SK-N-SH (cell line): ENCODE measurements around the gene ENTPD2. TPM values are rescaled to one million over a fixed set of nuclear protein-coding genes. Genes with fewer than 3 reads are reported as not detected.

Experiments used
- CTCF ChIA-PET: fragments of 300-600, 350-600 bp; formaldehyde crosslinking; extraction: SDS; loops from one replicate; lab custom pipeline; 2021; lab: Yijun Ruan, JAX
- POLR2A ChIA-PET: fragments of 350-600 bp; sonication (Branson Sonifier 250); formaldehyde crosslinking; extraction: SDS; loops from one replicate; lab custom pipeline; 2020; ENCODE audit warnings: antibody characterized with exemption, inconsistent platforms; lab: Yijun Ruan, JAX
- DNase-seq: peaks from one replicate; pipeline ENCODE4 v3.0.0; 2012
- H2AFZ ChIP-seq: fragments of 200-600 bp; sonication (generic); 2 replicates; pipeline ENCODE4 v1.8.1; 2016; ENCODE audit warnings: antibody characterized with exemption, mild to moderate bottlenecking, low read depth
- H3F3A ChIP-seq: fragments of 200-600 bp; sonication (generic); replicated peaks from 2 replicates; pipeline ENCODE3; 2016; ENCODE audit warnings: antibody characterized with exemption, mild to moderate bottlenecking; ENCODE audit not compliant: insufficient read depth
- H3K27ac ChIP-seq, 2 experiments: fragments of 200-500 bp in 1 of 2; fragments of 200-600 bp in 1 of 2; sonication (Bioruptor generic) in 1 of 2; sonication (generic), shearing (Covaris generic) in 1 of 2; 2 replicates each; pipeline versions ENCODE4 v1.5.1 to v1.6.1; 2014 to 2016; ENCODE audit warnings: low read depth in 2 of 2, inconsistent platforms in 1 of 2, low read length in 1 of 2, mild to moderate bottlenecking in 1 of 2, mixed read lengths in 1 of 2
- H3K27me3 ChIP-seq: fragments of 200-600 bp; sonication (generic), shearing (Covaris generic); 2 replicates; pipeline ENCODE4 v1.6.1; 2016; ENCODE audit warnings: mixed run types; ENCODE audit not compliant: insufficient read depth
- H3K36me3 ChIP-seq, 2 experiments: fragments of 200-500 bp in 1 of 2; fragments of 200-600 bp in 1 of 2; sonication (Bioruptor generic) in 1 of 2; sonication (generic) in 1 of 2; replicated peaks in 1 of 2; 2 replicates each; pipeline versions ENCODE3 to v1.5.1; 2014 to 2016; ENCODE audit warnings: low read length in 1 of 2, mild to moderate bottlenecking in 1 of 2; ENCODE audit not compliant: insufficient read depth in 2 of 2, control insufficient read depth in 1 of 2
- H3K4me1 ChIP-seq, 2 experiments: fragments of 200-500 bp in 1 of 2; fragments of 200-600 bp in 1 of 2; sonication (Bioruptor generic) in 1 of 2; sonication (generic), shearing (Covaris generic) in 1 of 2; 2 replicates each; pipeline versions ENCODE4 v1.5.1 to v1.6.1; 2014 to 2016; ENCODE audit warnings: low read depth in 1 of 2, low read length in 1 of 2, mixed run types in 1 of 2; ENCODE audit not compliant: insufficient read depth in 2 of 2, control insufficient read depth in 1 of 2
- H3K4me2 ChIP-seq: fragments of 200-600 bp; sonication (generic), shearing (Covaris generic); 2 replicates; pipeline ENCODE4 v1.6.1; 2017; ENCODE audit warnings: mixed run types
- H3K4me3 ChIP-seq, 2 experiments: fragments of 200-500 bp in 1 of 2; fragments of 200-600 bp in 1 of 2; sonication (Bioruptor generic) in 1 of 2; sonication (generic), shearing (Covaris generic) in 1 of 2; 2 replicates each; pipeline versions ENCODE4 v1.5.1 to v1.8.1; 2014 to 2016; ENCODE audit warnings: low read depth in 2 of 2, inconsistent platforms in 1 of 2, low read length in 1 of 2, mild to moderate bottlenecking in 1 of 2, mixed read lengths in 1 of 2, moderate library complexity in 1 of 2
- H3K79me2 ChIP-seq: fragments of 200-600 bp; sonication (generic); 2 replicates; pipeline ENCODE4 v1.8.1; 2017; ENCODE audit warnings: mild to moderate bottlenecking; ENCODE audit not compliant: insufficient read depth
- H3K9ac ChIP-seq: fragments of 200-600 bp; sonication (generic); 2 replicates; pipeline ENCODE4 v1.6.1; 2017; ENCODE audit warnings: mixed run types
- H3K9me2 ChIP-seq: fragments of 200-600 bp; sonication (generic); 2 replicates; pipeline ENCODE4 v1.6.1; 2017; ENCODE audit warnings: mixed run types
- H3K9me3 ChIP-seq: fragments of 200-600 bp; sonication (generic); 2 replicates; pipeline ENCODE4 v1.6.1; 2017; ENCODE audit warnings: mixed run types, mild to moderate bottlenecking, moderate library complexity
- H4K20me1 ChIP-seq: fragments of 200-600 bp; sonication (generic); 2 replicates; pipeline ENCODE4 v1.6.1; 2017; ENCODE audit warnings: mild to moderate bottlenecking, mixed run types; ENCODE audit not compliant: insufficient read depth
- CHD2 ChIP-seq: fragments of 150-350 bp; IDR thresholded peaks from 2 replicates; pipeline ENCODE4 v1.6.1; 2018; ENCODE audit warnings: low read length; ENCODE audit not compliant: partially characterized antibody
- CTCF ChIP-seq: fragments of 200-600 bp; sonication (generic); IDR thresholded peaks from 2 replicates; pipeline ENCODE4 v1.6.1; 2017; ENCODE audit warnings: antibody characterized with exemption, mild to moderate bottlenecking, moderate library complexity
- EP300 ChIP-seq, 2 experiments: IDR thresholded peaks; 2 replicates each; pipeline versions ENCODE4 v1.4.0 to v1.6.1; 2012; ENCODE audit warnings: borderline replicate concordance in 1 of 2, low read depth in 1 of 2, low read length in 1 of 2
- EZH2phosphoT487 ChIP-seq: fragments of 200-600 bp; sonication (generic); IDR thresholded peaks from 2 replicates; pipeline ENCODE4 v1.6.1; 2017; ENCODE audit warnings: low read depth, mixed run types, mild to moderate bottlenecking, antibody characterized with exemption, moderate library complexity, borderline replicate concordance
- FOXJ3 ChIP-seq: sonication (generic); formaldehyde crosslinking; IDR thresholded peaks from 2 replicates; pipeline ENCODE4 v1.5.1; 2020; ENCODE audit warnings: mild to moderate bottlenecking, missing genetic modification reagents
- FOXM1 ChIP-seq: IDR thresholded peaks from 2 replicates; pipeline ENCODE4 v1.4.0; 2012; ENCODE audit warnings: low read depth, mild to moderate bottlenecking
- GATA2 ChIP-seq: sonication (generic); formaldehyde crosslinking; IDR thresholded peaks from 2 replicates; pipeline ENCODE4 v1.5.0; 2020; ENCODE audit warnings: mild to moderate bottlenecking, missing genetic modification reagents
- IRF3 ChIP-seq: fragments of 150-350 bp; IDR thresholded peaks from 2 replicates; pipeline ENCODE4 v1.6.1; 2016; ENCODE audit warnings: mild to moderate bottlenecking, low read depth, low read length
- MAX ChIP-seq: IDR thresholded peaks from 2 replicates; pipeline ENCODE4 v1.4.0; 2012; ENCODE audit warnings: low read depth
- MXI1 ChIP-seq: IDR thresholded peaks from 2 replicates; pipeline ENCODE4 v1.6.1; 2012; ENCODE audit warnings: mild to moderate bottlenecking, low read depth, low read length, improper control_type of control experiment
- PBX3 ChIP-seq: IDR thresholded peaks from 2 replicates; pipeline ENCODE4; 2012
- RFX5 ChIP-seq: IDR thresholded peaks from 2 replicates; pipeline ENCODE4 v1.6.1; 2012; ENCODE audit warnings: mild to moderate bottlenecking, improper control_type of control experiment, low read length
- SMC3 ChIP-seq: IDR thresholded peaks from 2 replicates; pipeline ENCODE4 v1.6.1; 2012; ENCODE audit warnings: low read depth, low read length, improper control_type of control experiment
- TCF12 ChIP-seq: IDR thresholded peaks from 2 replicates; pipeline ENCODE4 v1.4.0; 2012
- YY1 ChIP-seq: IDR thresholded peaks from 2 replicates; pipeline ENCODE4 v1.4.0; 2012; ENCODE audit warnings: low read depth, mild to moderate bottlenecking
- WGBS: methylation state at CpG from one replicate; pipeline ENCODE4 v1.1.6; 2017; ENCODE audit warnings: low lambda C conversion rate; 5-methylcytosine and 5-hydroxymethylcytosine counted together
- polyA plus RNA-seq, 3 experiments: library from polyadenylated mRNA; depleted of rRNA; stranded (reverse); fragments of >200 nt; gene quantifications; 2 replicates each; pipeline ENCODE4 v1.2.3, GENCODE V29; 2012
- TF ChIP-seq, protein P1 (sequence below): IDR thresholded peaks from 2 replicates; pipeline ENCODE4 v1.4.0; 2012; ENCODE audit warnings: low read depth, borderline replicate concordance

ENTPD2 gene
- polyA plus RNA-seq, 1 of the 3 experiments (the other 2 are of a cell fraction): not detected

DNA sequence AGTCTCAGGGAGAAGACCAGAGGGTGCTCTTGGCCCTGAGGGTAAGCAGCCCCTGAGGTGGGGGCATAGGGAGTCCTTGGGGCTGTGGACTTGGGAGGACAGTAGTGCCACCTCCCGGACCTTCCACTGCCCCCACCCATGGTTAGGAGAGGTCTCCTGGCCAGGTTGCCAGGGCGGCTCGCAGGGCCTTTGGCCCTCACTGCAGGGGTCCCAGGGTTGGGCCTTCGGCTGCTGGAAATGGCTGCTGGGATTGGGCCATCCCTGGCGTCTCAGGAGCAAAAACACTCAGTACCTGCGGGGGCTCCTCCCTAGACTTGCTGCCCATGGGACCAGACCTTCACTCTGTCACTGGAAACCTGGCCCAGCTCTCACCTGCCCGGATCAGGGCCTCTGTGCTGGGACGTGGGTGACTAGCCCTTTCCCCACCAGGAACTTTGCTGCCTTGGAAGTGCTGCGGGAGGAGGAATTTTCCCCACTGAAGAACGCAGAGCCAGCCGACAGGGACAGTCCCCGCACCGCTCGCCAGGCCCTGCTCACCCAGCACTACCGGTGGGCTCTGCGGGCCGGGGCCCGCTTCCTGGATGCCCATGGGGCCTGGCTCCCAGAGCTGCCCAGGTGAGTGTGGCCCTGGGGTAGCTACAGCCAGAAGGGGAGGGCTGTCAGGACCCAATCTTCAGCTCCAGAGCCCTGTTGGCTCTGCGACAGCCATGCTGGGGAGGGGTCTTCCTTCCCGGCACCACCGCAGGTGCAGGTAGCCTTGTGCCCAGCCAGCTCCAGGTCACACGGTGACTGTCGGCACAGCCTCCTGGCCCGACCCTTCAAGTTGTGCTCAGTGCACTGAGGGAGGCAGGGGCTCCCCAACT lies 26.6 kb upstream of the ENTPD2 start:
- WGBS: 93% methylated on average over 6 of the region's 24 CpGs
- no peak overlapping the region for H3K27ac ChIP-seq
- POLR2A ChIA-PET: no interaction called here

More for the DNA sequence above, 26.6 kb upstream of the ENTPD2 start:
- TF ChIP-seq RFX5: no peak
- TF ChIP-seq IRF3: no peak
- no peak for TF ChIP-seq GATA2 (CRISPR knock-in tag)
- TF ChIP-seq SMC3: no peak
- TF ChIP-seq CTCF: no peak
- TF ChIP-seq FOXM1: no peak
- no peak for TF ChIP-seq TCF12
- TF ChIP-seq, protein P1, sequence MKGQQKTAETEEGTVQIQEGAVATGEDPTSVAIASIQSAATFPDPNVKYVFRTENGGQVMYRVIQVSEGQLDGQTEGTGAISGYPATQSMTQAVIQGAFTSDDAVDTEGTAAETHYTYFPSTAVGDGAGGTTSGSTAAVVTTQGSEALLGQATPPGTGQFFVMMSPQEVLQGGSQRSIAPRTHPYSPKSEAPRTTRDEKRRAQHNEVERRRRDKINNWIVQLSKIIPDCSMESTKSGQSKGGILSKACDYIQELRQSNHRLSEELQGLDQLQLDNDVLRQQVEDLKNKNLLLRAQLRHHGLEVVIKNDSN: no peak
- TF ChIP-seq YY1: no peak
- TF ChIP-seq MXI1: no peak
- no peak for TF ChIP-seq PBX3
- TF ChIP-seq EZH2phosphoT487: no peak
- no peak for TF ChIP-seq FOXJ3 (CRISPR knock-in tag)
- no peak for TF ChIP-seq EP300 (IDR thresholded peaks at IDR 0.05; ENCODE audit: borderline replicate concordance in 1 of 2, low read depth in 1 of 2, low read length in 1 of 2)
- no peak for TF ChIP-seq CHD2
- no peak for TF ChIP-seq MAX
- Histone ChIP-seq H3K79me2 (no peaks in the 10 kb centered on the region), H3K4me2 (no peak overlapping the region), H3K4me3 (no peak overlapping the region), H3K9me3 (no peaks in the 10 kb centered on the region), H2AFZ (no peak overlapping the region), H4K20me1 (no peaks in the 10 kb centered on the region), H3K27me3 (no peaks in the 10 kb centered on the region), H3K9ac (no peak overlapping the region), H3K9me2 (no peaks in the 10 kb centered on the region), H3F3A (peaks cover 21% of the 10 kb centered on the region), H3K4me1 (peaks cover 9 to 10% of the 10 kb centered on the region in 2 experiments; a peak in 2 of 4 replicates), H3K36me3 (peaks cover 3 to 8% of the 10 kb centered on the region in 2 experiments)
- CTCF ChIA-PET: interaction anchor here (1.4 to 2.1 kb wide), 7 partner anchors 11 to 311 kb away, joined by 3 to 9 read pairs (median 5); partner anchors contain the start of genes NPDC1 and SAPCD2
- DNase-seq: no peak
